HEK293 (cell line): ENCODE results near the gene PGP.

ENCODE experiments used
- CTCF ChIA-PET: fragments of 350-600 bp; formaldehyde crosslinking; extraction: SDS; loops from one replicate; lab custom pipeline; 2021; ENCODE audit warnings: antibody characterized with exemption; lab: Yijun Ruan, JAX
- POLR2A ChIA-PET: fragments of 300-600 bp; formaldehyde crosslinking; extraction: SDS; loops from one replicate; lab custom pipeline; 2020; ENCODE audit warnings: antibody characterized with exemption, inconsistent platforms; lab: Yijun Ruan, JAX
- H3K27ac ChIP-seq: fragments of 200-500 bp; sonication (Bioruptor generic); 2 replicates; pipeline ENCODE4 v1.5.1; 2014; ENCODE audit warnings: low read depth, low read length, control low read depth, inconsistent platforms; ENCODE audit errors: extremely low read depth
- H3K36me3 ChIP-seq, 2 experiments: fragments of 200-500 bp in 1 of 2; sonication (Bioruptor generic) in 1 of 2; 1 replicate in 1 of 2; 2 replicates in 1 of 2; pipeline ENCODE4 v1.5.1; 2014 to 2017; ENCODE audit warnings: inconsistent platforms in 2 of 2, low read length in 2 of 2; ENCODE audit not compliant: control insufficient read depth in 2 of 2, insufficient read depth in 1 of 2
- H3K4me1 ChIP-seq: fragments of 200-500 bp; sonication (Bioruptor generic); 2 replicates; pipeline ENCODE4 v1.5.1; 2014; ENCODE audit warnings: mild to moderate bottlenecking, low read length, inconsistent platforms; ENCODE audit not compliant: control insufficient read depth, insufficient read depth
- H3K4me3 ChIP-seq: 2 replicates; pipeline ENCODE4 v1.5.1; 2011; ENCODE audit warnings: low read depth, mild to moderate bottlenecking, control low read depth, low read length, moderate library complexity
- H3K9me3 ChIP-seq: fragments of 200-500 bp; sonication (Bioruptor generic); 2 replicates; pipeline ENCODE4 v1.5.1; 2014; ENCODE audit warnings: low read depth, low read length, inconsistent platforms; ENCODE audit not compliant: control insufficient read depth, insufficient read depth
- CTCF ChIP-seq: fragments of 450-650 bp; formaldehyde crosslinking; IDR thresholded peaks from 2 replicates; pipeline ENCODE4 v1.5.1; 2016; ENCODE audit warnings: missing biosample characterization, missing genetic modification characterization
- KLF1 ChIP-seq: fragments of 450-650 bp; formaldehyde crosslinking; IDR thresholded peaks from 2 replicates; pipeline ENCODE4 v1.5.1; 2016; ENCODE audit warnings: missing biosample characterization, missing genetic modification characterization
- MEIS1 ChIP-seq: sonication (generic); formaldehyde crosslinking; IDR thresholded peaks from 2 replicates; pipeline ENCODE4 v1.8.1; 2022; ENCODE audit warnings: missing genetic modification reagents, mild to moderate bottlenecking, borderline replicate concordance
- PRDM10 ChIP-seq: fragments of 450-650 bp; formaldehyde crosslinking; IDR thresholded peaks from 2 replicates; pipeline ENCODE4 v1.5.1; 2016; ENCODE audit warnings: missing biosample characterization, missing genetic modification characterization
- SALL2 ChIP-seq: fragments of 450-650 bp; formaldehyde crosslinking; IDR thresholded peaks from 2 replicates; pipeline ENCODE4 v1.5.0; 2017; ENCODE audit warnings: missing biosample characterization, mild to moderate bottlenecking, missing genetic modification characterization, borderline replicate concordance
- ZFHX2 ChIP-seq: fragments of 450-650 bp; formaldehyde crosslinking; conservative IDR thresholded peaks from 2 replicates; pipeline ENCODE4 v1.5.1; 2016; ENCODE audit warnings: missing biosample characterization, missing genetic modification characterization
- ZNF449 ChIP-seq: fragments of 450-650 bp; formaldehyde crosslinking; IDR thresholded peaks from 2 replicates; pipeline ENCODE4 v1.5.1; 2017; ENCODE audit warnings: missing biosample characterization, mild to moderate bottlenecking, missing genetic modification characterization, moderate library complexity
- ZNF600 ChIP-seq: fragments of 450-650 bp; formaldehyde crosslinking; IDR thresholded peaks from 2 replicates; pipeline ENCODE4 v1.5.1; 2016; ENCODE audit warnings: missing biosample characterization, missing genetic modification characterization
- ZNF610 ChIP-seq: fragments of 450-650 bp; formaldehyde crosslinking; IDR thresholded peaks from 2 replicates; pipeline ENCODE4 v1.5.1; 2016; ENCODE audit warnings: missing biosample characterization, missing genetic modification characterization, borderline replicate concordance
- ZNF626 ChIP-seq: fragments of 450-650 bp; sonication (Bioruptor Pico); formaldehyde crosslinking; IDR thresholded peaks from 2 replicates; pipeline ENCODE4 v1.5.1; 2018; ENCODE audit warnings: missing biosample characterization, missing genetic modification characterization, inconsistent platforms
- ZNF645 ChIP-seq: fragments of 450-650 bp; formaldehyde crosslinking; IDR thresholded peaks from 2 replicates; pipeline ENCODE4; 2016; ENCODE audit warnings: missing biosample characterization, missing genetic modification characterization
- TF ChIP-seq, protein P1 (sequence below): fragments of 450-650 bp; formaldehyde crosslinking; IDR thresholded peaks from 2 replicates; pipeline ENCODE4 v1.5.1; 2016; ENCODE audit warnings: missing biosample characterization, missing genetic modification characterization
- TF ChIP-seq, protein P2 (sequence below): fragments of 450-650 bp; formaldehyde crosslinking; IDR thresholded peaks from 2 replicates; pipeline ENCODE4 v1.5.1; 2017; ENCODE audit warnings: missing biosample characterization, missing genetic modification characterization

Gene PGP

GRCh38 chr16:2238150-2238837 lies 23.7 kb upstream of the PGP start (continued):
- TF ChIP-seq, protein P1, sequence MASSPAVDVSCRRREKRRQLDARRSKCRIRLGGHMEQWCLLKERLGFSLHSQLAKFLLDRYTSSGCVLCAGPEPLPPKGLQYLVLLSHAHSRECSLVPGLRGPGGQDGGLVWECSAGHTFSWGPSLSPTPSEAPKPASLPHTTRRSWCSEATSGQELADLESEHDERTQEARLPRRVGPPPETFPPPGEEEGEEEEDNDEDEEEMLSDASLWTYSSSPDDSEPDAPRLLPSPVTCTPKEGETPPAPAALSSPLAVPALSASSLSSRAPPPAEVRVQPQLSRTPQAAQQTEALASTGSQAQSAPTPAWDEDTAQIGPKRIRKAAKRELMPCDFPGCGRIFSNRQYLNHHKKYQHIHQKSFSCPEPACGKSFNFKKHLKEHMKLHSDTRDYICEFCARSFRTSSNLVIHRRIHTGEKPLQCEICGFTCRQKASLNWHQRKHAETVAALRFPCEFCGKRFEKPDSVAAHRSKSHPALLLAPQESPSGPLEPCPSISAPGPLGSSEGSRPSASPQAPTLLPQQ (tag by site-specific recombination), result no peak
- TF ChIP-seq ZNF610 (tag by site-specific recombination), result no peak
- no peak for TF ChIP-seq MEIS1 (CRISPR knock-in tag)
- TF ChIP-seq ZNF626 (tag by site-specific recombination), result no peak
- TF ChIP-seq, protein P2, sequence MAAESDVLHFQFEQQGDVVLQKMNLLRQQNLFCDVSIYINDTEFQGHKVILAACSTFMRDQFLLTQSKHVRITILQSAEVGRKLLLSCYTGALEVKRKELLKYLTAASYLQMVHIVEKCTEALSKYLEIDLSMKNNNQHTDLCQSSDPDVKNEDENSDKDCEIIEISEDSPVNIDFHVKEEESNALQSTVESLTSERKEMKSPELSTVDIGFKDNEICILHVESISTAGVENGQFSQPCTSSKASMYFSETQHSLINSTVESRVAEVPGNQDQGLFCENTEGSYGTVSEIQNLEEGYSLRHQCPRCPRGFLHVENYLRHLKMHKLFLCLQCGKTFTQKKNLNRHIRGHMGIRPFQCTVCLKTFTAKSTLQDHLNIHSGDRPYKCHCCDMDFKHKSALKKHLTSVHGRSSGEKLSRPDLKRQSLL (tag by site-specific recombination), result no peak
- TF ChIP-seq KLF1, result peak; percentile 60
- TF ChIP-seq SALL2 (tag by site-specific recombination), result no peak
- 0 out of 2 replicates have a peak, but pooled peaks have one; percentile 23 for TF ChIP-seq PRDM10 (tag by site-specific recombination)
- no peak for TF ChIP-seq ZNF449 (tag by site-specific recombination)
- no peak for TF ChIP-seq ZFHX2 (tag by site-specific recombination)
- TF ChIP-seq ZNF645 (tag by site-specific recombination), result no peak
- TF ChIP-seq, all 188 proteins: peak for 6

- H3K4me3 ChIP-seq, result no peak overlapping the region
- TF ChIP-seq CTCF, result no peak
- TF ChIP-seq ZNF600 (tag by site-specific recombination), result 0 out of 2 replicates have a peak, but pooled peaks have one; percentile 35
- no peaks in the 10 kb centered on the region for H3K9me3 ChIP-seq
- ChIA-PET POLR2A (interaction anchor here (1.2 to 5.3 kb wide), 8 partner anchors 10 to 82 kb away, joined by 4 to 48 read pairs (median 7); partner anchors contain the start of genes ECI1, MLST8, PGP and TRAF7), CTCF (interaction anchor here (0.6 kb wide), 1 partner anchor 539 kb away, joined by 3 read pairs; no protein-coding TSS in a partner anchor)
- H3K4me1 ChIP-seq, result peaks cover 4% of the 10 kb centered on the region; the same call in 1 of the 2 replicates
- no peak overlapping the region for H3K27ac ChIP-seq
- peaks cover 3 to 50% of the 10 kb centered on the region in 2 experiments; a peak in 2 of 3 replicates for H3K36me3 ChIP-seq
These were observed 23.0 kb upstream of the PGP start for GRCh38 chr16:2237493-2238149.
